ENCODE data around the gene OSBPL9.

The OSBPL9 gene

GRCh38 chr1:51610637-51611036 lies 6.3 kb upstream of the OSBPL9 start:
- no peak for DNase-seq

- no peak for DNase-seq
Measured at GRCh38 chr1:51612447-51612961, 4.4 kb upstream of the OSBPL9 start.

- DNase-seq: no peak
Measured at GRCh38 chr1:51615780-51616291, 1.1 kb upstream of the OSBPL9 start.

GRCh38 chr1:51616490-51616889 lies 402 bp upstream of the OSBPL9 start:
- no peak for DNase-seq

GRCh38 chr1:51618715-51619114 lies 1.8 kb downstream of the OSBPL9 start:
- DNase-seq: no peak

- no peak for DNase-seq
Measured at GRCh38 chr1:51620470-51620869, 3.6 kb downstream of the OSBPL9 start.

GRCh38 chr1:51621161-51621560 lies 4.3 kb downstream of the OSBPL9 start:
- no peak for DNase-seq

DNA sequence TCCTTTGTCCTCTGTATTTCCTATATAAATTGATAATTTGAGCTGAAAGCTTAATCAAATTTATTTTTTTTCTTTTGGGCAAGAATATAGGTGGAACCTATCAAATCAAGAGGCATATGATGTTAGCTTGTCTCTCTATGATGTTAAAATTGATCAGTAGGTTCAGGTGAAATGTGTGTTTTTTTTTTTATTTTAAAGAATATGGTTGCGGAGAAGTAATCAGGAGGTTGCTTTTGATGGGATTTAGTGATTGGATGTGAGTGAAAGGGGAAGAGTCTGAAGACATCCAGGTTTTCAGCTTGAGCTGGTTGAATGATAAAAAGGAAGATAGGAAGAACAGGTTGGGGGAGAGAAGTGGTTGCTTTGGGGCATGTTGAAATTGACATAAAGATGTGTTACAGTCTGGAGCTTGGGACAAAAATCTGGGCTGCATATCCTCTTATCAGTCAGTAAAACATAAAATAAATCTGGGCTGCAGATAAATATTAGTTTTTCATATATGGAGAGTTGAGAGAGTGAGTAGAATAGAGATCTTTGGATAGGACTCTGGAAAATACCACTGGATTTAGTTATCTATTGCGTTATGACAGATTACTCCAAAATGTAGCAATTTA lies 5.1 kb downstream of the OSBPL9 start:
- DNase-seq: no peak

GRCh38 chr1:51622455-51622913 lies 5.6 kb downstream of the OSBPL9 start:
- peak; percentile 83 for DNase-seq

DNA sequence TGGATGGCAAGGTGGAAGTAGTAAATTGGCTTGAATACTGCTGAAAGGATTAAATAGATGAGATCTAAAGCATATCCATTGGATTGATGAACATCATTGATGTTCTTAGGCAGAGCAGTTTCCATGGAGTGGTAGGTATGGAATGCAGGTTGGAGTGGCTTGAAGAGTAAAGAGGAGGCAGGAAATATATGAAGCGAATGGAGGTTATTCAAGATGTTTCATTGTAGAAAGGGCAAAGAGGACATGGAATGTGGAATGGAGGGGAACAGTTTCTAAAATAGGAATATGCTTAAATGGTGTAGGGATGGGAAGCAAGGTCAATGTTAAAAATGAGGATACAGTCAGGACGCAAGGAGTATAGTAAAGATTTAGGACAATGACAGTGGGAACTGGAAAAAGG lies 6.1 kb downstream of the OSBPL9 start:
- no peak for DNase-seq

DNA sequence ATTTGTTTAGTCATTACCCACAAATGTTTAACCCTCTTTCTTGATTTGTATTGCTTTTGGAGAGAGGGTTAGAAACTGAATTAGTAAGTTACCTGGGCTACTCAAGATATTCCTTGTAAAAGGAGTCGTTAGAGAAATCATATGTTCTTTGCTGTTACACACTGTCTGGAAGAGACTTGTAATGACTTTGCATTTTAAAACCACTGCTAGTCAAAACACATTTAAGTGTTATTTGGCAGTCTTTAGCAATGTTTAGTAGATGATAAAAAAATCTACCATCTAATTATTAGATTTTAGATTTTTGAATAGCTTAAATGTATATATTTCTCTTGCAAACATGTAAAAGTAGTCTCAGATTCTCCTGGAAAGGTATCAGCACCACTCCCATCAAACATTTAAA lies 6.6 kb downstream of the OSBPL9 start:
- no peak for DNase-seq

- no peak for DNase-seq
Measured at GRCh38 chr1:51624855-51625254, 8.0 kb downstream of the OSBPL9 start.

DNA sequence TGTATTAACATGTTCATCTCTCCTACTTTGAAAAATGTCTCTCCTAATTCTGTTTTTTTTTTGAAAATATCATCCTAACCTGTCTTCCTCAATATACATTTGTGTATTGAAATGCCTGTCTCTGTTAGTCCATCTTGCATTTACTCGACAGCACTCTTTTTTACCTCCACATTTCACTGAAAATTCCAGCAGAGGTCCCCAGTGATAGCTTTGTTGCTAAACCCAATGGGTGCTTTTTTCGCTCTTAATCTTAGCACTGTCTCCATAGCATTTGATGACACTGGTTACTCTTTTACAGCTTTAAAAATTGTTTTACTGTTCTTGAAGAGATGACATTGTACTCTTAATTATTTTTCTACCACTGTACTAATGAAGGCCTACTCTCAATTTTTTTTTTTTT lies 10.8 kb downstream of the OSBPL9 start:
- DNase-seq: peak; percentile 25

GRCh38 chr1:51628715-51629590 lies 12.1 kb downstream of the OSBPL9 start:
- DNase-seq: no peak

- no peak for DNase-seq
Measured at GRCh38 chr1:51629918-51630317, 13.0 kb downstream of the OSBPL9 start.

- DNase-seq: no peak
Measured at GRCh38 chr1:51630393-51630792, 13.5 kb downstream of the OSBPL9 start.

- no peak for DNase-seq
Measured at GRCh38 chr1:51630922-51631321, 14.0 kb downstream of the OSBPL9 start.

GRCh38 chr1:51631747-51632146 lies 14.9 kb downstream of the OSBPL9 start:
- DNase-seq: no peak

- DNase-seq: no peak
Measured at GRCh38 chr1:51634618-51635017, 17.7 kb downstream of the OSBPL9 start.

DNA sequence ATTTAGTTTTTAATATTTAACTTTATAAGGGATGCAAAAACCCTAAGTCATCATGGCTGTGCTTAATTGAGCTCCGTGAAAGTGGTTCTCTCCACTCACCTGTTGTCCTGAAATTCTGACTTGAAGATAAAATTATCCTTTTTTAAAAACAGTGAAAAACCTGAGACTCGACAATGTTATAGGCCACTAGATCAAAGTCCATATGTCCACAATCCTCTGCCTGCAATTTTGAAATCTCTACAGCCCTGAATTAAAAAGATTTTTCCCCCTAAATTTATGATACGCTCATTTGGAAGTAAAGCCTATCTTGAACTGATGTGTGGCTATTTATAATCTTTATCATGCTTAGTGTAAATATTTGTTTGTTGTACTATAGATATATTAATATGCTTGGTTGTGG lies 18.7 kb downstream of the OSBPL9 start:
- no peak for DNase-seq

- no peak for DNase-seq
Measured at GRCh38 chr1:51636191-51636590, 19.3 kb downstream of the OSBPL9 start.

GRCh38 chr1:51636764-51637522 lies 20.1 kb downstream of the OSBPL9 start:
- DNase-seq: no peak

- no peak for DNase-seq
Measured at GRCh38 chr1:51638350-51638749, 21.5 kb downstream of the OSBPL9 start.

All from COR-L47 (cell line).